K562 (cell line): ENCODE measurements around the gene USH2A. TPM values are rescaled to one million over a fixed set of nuclear protein-coding genes. Genes with fewer than 3 reads are reported as not detected.

ENCODE experiments used
- ATAC-seq: fragments of 200-7000 bp; cut with Tn5 transposase; 3 replicates; pipeline ENCODE4 v1.9.1; 2020; ENCODE audit warnings: moderate library complexity
- BruUV-seq: library from RNA; stranded (reverse); fragments of 400-500 nt; replicated peaks from 2 replicates; lab custom pipeline; 2021; lab: Mats Ljungman, UMichigan
- CTCF ChIA-PET: fragments of 300-600 bp; formaldehyde crosslinking; extraction: SDS; loops from one replicate; lab custom pipeline; 2021; ENCODE audit warnings: low intra/inter-chr PET ratio; lab: Yijun Ruan, JAX
- POLR2A ChIA-PET: fragments of 300-600, 350-650 bp; sonication (Branson Sonifier 250); formaldehyde crosslinking; extraction: SDS; loops from one replicate; lab custom pipeline; 2021; ENCODE audit warnings: antibody characterized with exemption, inconsistent platforms; lab: Yijun Ruan, JAX
- DNase-seq, 4 experiments: peaks; one replicate each; pipeline versions ENCODE4 v3.0.0 to v3.0.0-alpha.2; 2011 to 2018; ENCODE audit warnings: low spot score in 3 of 4, mixed read lengths in 3 of 4; ENCODE audit errors: extremely low read depth in 1 of 4
- FAIRE-seq: peaks from 2 replicates; lab custom pipeline; 2011; peaks lifted over from hg19 to GRCh38; lab: Jason Lieb, UNC
- H2AFZ ChIP-seq: 2 replicates; pipeline ENCODE4 v1.6.0; 2011; ENCODE audit warnings: low read depth, low read length, control low read depth, inconsistent platforms
- H3K27ac ChIP-seq: fragments of 200-600 bp; 3 replicates; pipeline ENCODE4 v1.8.0; 2011; ENCODE audit warnings: low read depth, mild to moderate bottlenecking, control low read depth, inconsistent platforms, low read length, moderate library complexity, mixed read lengths; ENCODE audit errors: extremely low read depth
- H3K27me3 ChIP-seq, 2 experiments: fragments of 300-600 bp in 1 of 2; 2 replicates in 1 of 2; 3 replicates in 1 of 2; pipeline versions ENCODE4 v1.6.0 to v1.8.0; 2011; ENCODE audit warnings: inconsistent platforms in 2 of 2, low read length in 2 of 2, mild to moderate bottlenecking in 1 of 2, mixed read lengths in 1 of 2, moderate library complexity in 1 of 2; ENCODE audit not compliant: control insufficient read depth in 2 of 2, insufficient read depth in 2 of 2
- H3K36me3 ChIP-seq: fragments of 300-600 bp; 3 replicates; pipeline ENCODE4 v1.8.0; 2011; ENCODE audit warnings: mild to moderate bottlenecking, low read length, inconsistent platforms; ENCODE audit not compliant: control insufficient read depth, insufficient read depth
- H3K4me1 ChIP-seq, 2 experiments: fragments of 200-600 bp in 1 of 2; replicated peaks in 1 of 2; 2 replicates in 1 of 2; 3 replicates in 1 of 2; pipeline versions ENCODE4 v1.5.1 to v1.8.0; 2011; ENCODE audit warnings: inconsistent platforms in 2 of 2, low read length in 2 of 2, mild to moderate bottlenecking in 1 of 2, mixed read lengths in 1 of 2, moderate library complexity in 1 of 2; ENCODE audit not compliant: control insufficient read depth in 2 of 2, insufficient read depth in 2 of 2
- H3K4me2 ChIP-seq: 2 replicates; pipeline ENCODE4 v1.6.1; 2011; ENCODE audit warnings: low read length, control low read depth, inconsistent platforms, mixed read lengths; ENCODE audit not compliant: insufficient read depth
- H3K4me3 ChIP-seq: fragments of 200-600 bp; sonication (generic), shearing (Covaris generic); 2 replicates; pipeline ENCODE4 v1.5.1; 2016; ENCODE audit warnings: control low read depth, inconsistent platforms
- H3K79me2 ChIP-seq: fragments of 200-600 bp; 3 replicates; pipeline ENCODE4 v1.8.0; 2011; ENCODE audit warnings: low read length, inconsistent platforms; ENCODE audit not compliant: control insufficient read depth, insufficient read depth
- H3K9ac ChIP-seq, 2 experiments: 2 replicates each; pipeline versions ENCODE4 v1.6.0 to v1.6.1; 2011; ENCODE audit warnings: low read depth in 2 of 2, low read length in 2 of 2, control low read depth in 1 of 2, inconsistent platforms in 1 of 2, mild to moderate bottlenecking in 1 of 2, mixed read lengths in 1 of 2; ENCODE audit not compliant: insufficient read depth in 1 of 2
- H3K9me1 ChIP-seq: one replicate; pipeline ENCODE4 v1.6.0; 2011; ENCODE audit warnings: inconsistent platforms, mild to moderate bottlenecking, low read length, moderate library complexity; ENCODE audit not compliant: control insufficient read depth, insufficient read depth
- H3K9me3 ChIP-seq: replicated peaks from 2 replicates; pipeline ENCODE4 v1.5.1; 2011; ENCODE audit warnings: low read depth, low read length, inconsistent platforms; ENCODE audit not compliant: control insufficient read depth, insufficient read depth
- H4K20me1 ChIP-seq: replicated peaks from 2 replicates; pipeline ENCODE4 v1.6.1; 2011; ENCODE audit warnings: low read length, inconsistent platforms, mixed read lengths; ENCODE audit not compliant: control insufficient read depth, insufficient read depth
- CBFA2T2 ChIP-seq: fragments of 450-650 bp; conservative IDR thresholded peaks from 2 replicates; pipeline ENCODE4 v1.6.1; 2017; ENCODE audit warnings: mild to moderate bottlenecking
- CEBPG ChIP-seq, 3 experiments: fragments of 200-800 bp in 1 of 3; sonication (Bioruptor generic) in 1 of 3; sonication (generic) in 1 of 3; formaldehyde crosslinking in 1 of 3; IDR thresholded peaks in 2 of 3; conservative IDR thresholded peaks in 1 of 3; 2 replicates each; pipeline versions ENCODE4 v1.6.1 to v1.8.0; 2016 to 2022; ENCODE audit warnings: missing compliant biosample characterization in 2 of 3, missing genetic modification characterization in 2 of 3, mild to moderate bottlenecking in 1 of 3, missing genetic modification reagents in 1 of 3
- CHAMP1 ChIP-seq: fragments of 450-650 bp; IDR thresholded peaks from 2 replicates; pipeline ENCODE4 v1.6.1; 2016; ENCODE audit warnings: mild to moderate bottlenecking
- GATAD2A ChIP-seq: fragments of 450-650 bp; IDR thresholded peaks from 2 replicates; pipeline ENCODE4 v1.6.1; 2017
- SUPT5H ChIP-seq: fragments of 450-650 bp; IDR thresholded peaks from 2 replicates; pipeline ENCODE4 v1.6.1; 2016
- TCFL5 ChIP-seq: fragments of 250-450 bp; sonication (Bioruptor Pico); conservative IDR thresholded peaks from 2 replicates; pipeline ENCODE4 v1.6.1; 2021; ENCODE audit warnings: mild to moderate bottlenecking, moderate library complexity, matching md5 sums
- ZNF280B ChIP-seq: fragments of 250-450 bp; sonication (Bioruptor Pico); IDR thresholded peaks from 2 replicates; pipeline ENCODE4 v1.5.1; 2021; ENCODE audit warnings: mild to moderate bottlenecking
- WGBS: fragments of 100-300 bp; shearing (Covaris generic); methylation state at CpG from one replicate; pipeline ENCODE4 v1.1.6; 2016; ENCODE audit warnings: low coverage, mixed read lengths; ENCODE audit not compliant: insufficient coverage; ENCODE audit errors: missing lambda C conversion rate; 5-methylcytosine and 5-hydroxymethylcytosine counted together
- in situ Hi-C: fragments of 300-500 bp; cut with MboI; formaldehyde crosslinking; loops from 4 replicates; pipeline ENCODE4 v1.15.0; 2018; ENCODE audit warnings: inconsistent platforms, mixed read lengths
- intact Hi-C: fragments of 100-400 bp; cut with micrococcal nuclease; formaldehyde crosslinking; loops from 2 replicates; pipeline ENCODE4 v1.14.2; 2022
- polyA plus RNA-seq, 8 experiments: library from polyadenylated mRNA; depleted of rRNA in 4 of 8; stranded (reverse) in 5 of 8; unstranded in 3 of 8; fragments of >200 nt; fragmentation: Nextera tagmentation in 2 of 8; fragmentation: Illumina TruSeq in 1 of 8; extraction: Ambion mirVana in 2 of 8; extraction: Trizol in 1 of 8; gene quantifications; 2 replicates each; pipeline versions ENCODE4 v1.2.1 to v1.2.3, GENCODE V29; 2011 to 2014; ENCODE audit warnings: inconsistent platforms in 1 of 8, missing spikeins in 1 of 8
- total RNA-seq, 7 experiments: library from RNA; depleted of rRNA in 6 of 7; stranded (reverse); fragments of >200 nt in 6 of 7; fragmentation: Illumina TruSeq in 2 of 7; extraction: Trizol in 2 of 7; gene quantifications; 2 replicates each; pipeline versions ENCODE4 v1.2.1 to v1.2.3, GENCODE V29; 2011 to 2021; ENCODE audit warnings: low replicate concordance in 1 of 7

USH2A gene
- total and polyA plus RNA-seq, 9 of the 15 experiments (the other 6 are each of a cell fraction or from before 2014, with no cell fraction given), result under 0.01 TPM; not detected in 7

GRCh38 chr1:215794156-215794555 is 629.1 kb downstream of the USH2A start:
- CTCF ChIA-PET, result no interaction called here
- H3K27me3 ChIP-seq, result no peaks in the 10 kb centered on the region
- H3K27ac ChIP-seq, result no peak overlapping the region
- no peak for FAIRE-seq
- BruUV-seq, result no TSS peak
- intact Hi-C loops (no loop called here), in situ Hi-C loops (no loop called here)
- no peaks in the 10 kb centered on the region for H3K36me3 ChIP-seq
- no peak overlapping the region for H3K9ac ChIP-seq
- H4K20me1 ChIP-seq, result no peaks in the 10 kb centered on the region
- DNase-seq, result no peak
- H3K4me2 ChIP-seq, result no peak overlapping the region
- ATAC-seq, result no peak
- H3K79me2 ChIP-seq, result no peaks in the 10 kb centered on the region
- H2AFZ ChIP-seq, result no peak overlapping the region
- TF ChIP-seq GATAD2A, result no peak
- TF ChIP-seq TCFL5 (CRISPR knock-in tag), result no peak
- no peak for TF ChIP-seq SUPT5H
- no peak for TF ChIP-seq CEBPG (CRISPR knock-in tag; IDR thresholded peaks at IDR 0.05)
- no peak for TF ChIP-seq CEBPG (tag; conservative IDR thresholded peaks at IDR 0.05 in 1 of 2, IDR thresholded peaks at IDR 0.05 in 1 of 2)
- no peak for TF ChIP-seq CBFA2T2
- TF ChIP-seq ZNF280B (CRISPR knock-in tag), result no peak
- TF ChIP-seq CHAMP1, result no peak
- H3K4me1 ChIP-seq, result no peaks in the 10 kb centered on the region
- no peaks in the 10 kb centered on the region for H3K9me1 ChIP-seq
- POLR2A ChIA-PET, result no interaction called here
- WGBS, result 0% methylated on average over 6 of the region's 6 CpGs
- H3K9me3 ChIP-seq, result no peaks in the 10 kb centered on the region
- no peak overlapping the region for H3K4me3 ChIP-seq
